A549 (cell line): ENCODE results near the gene ZNF474. TPM values are rescaled to one million over a fixed set of nuclear protein-coding genes. Genes with fewer than 3 reads are reported as not detected.

Experiments used
- ATAC-seq, 2 experiments: fragments of 200-7000 bp in 1 of 2; fragments of >200 bp in 1 of 2; cut with Nextera tagmentation in 1 of 2; cut with Tn5 transposase in 1 of 2; 3 replicates each; pipeline versions ENCODE4 v1.8.0 to v1.9.1; 2018 to 2020; ENCODE audit warnings: mild to moderate bottlenecking in 1 of 2, moderate library complexity in 1 of 2
- CTCF ChIA-PET: fragments of 300-600 bp; sonication (Branson Sonifier 250); formaldehyde crosslinking; extraction: SDS; loops from one replicate; lab custom pipeline; 2021; ENCODE audit warnings: antibody characterized with exemption, inconsistent platforms; lab: Yijun Ruan, JAX
- POLR2A ChIA-PET: fragments of 350-600 bp; formaldehyde crosslinking; extraction: SDS; loops from one replicate; lab custom pipeline; 2021; ENCODE audit warnings: antibody characterized with exemption, inconsistent platforms; lab: Yijun Ruan, JAX
- DNase-seq, 2 experiments: peaks; one replicate each; pipeline versions ENCODE4 v3.0.0 to v3.0.0-alpha.2; 2011 to 2016; ENCODE audit warnings: low read depth in 1 of 2, low spot score in 1 of 2
- FAIRE-seq: peaks from 2 replicates; lab custom pipeline; 2011; peaks lifted over from hg19 to GRCh38; lab: Jason Lieb, UNC
- H3K27ac ChIP-seq, 2 experiments: fragments of >200 bp; sonication (Bioruptor Twin); formaldehyde crosslinking; 3 replicates each; pipeline ENCODE4 v1.5.1; 2016 to 2017
- H3K4me1 ChIP-seq: fragments of >200 bp; sonication (Bioruptor Twin); formaldehyde crosslinking; 3 replicates; pipeline ENCODE4 v1.6.1; 2016
- H3K4me2 ChIP-seq: fragments of >200 bp; sonication (Bioruptor Twin); formaldehyde crosslinking; 3 replicates; pipeline ENCODE4 v1.6.1; 2016
- H3K4me3 ChIP-seq: fragments of >200 bp; sonication (Bioruptor Twin); formaldehyde crosslinking; 3 replicates; pipeline ENCODE4 v1.5.1; 2016
- H3K9me3 ChIP-seq: fragments of >200 bp; sonication (Bioruptor Twin); formaldehyde crosslinking; 3 replicates; pipeline ENCODE4 v1.6.1; 2016
- CBX2 ChIP-seq: fragments of 200-600 bp; sonication (generic); IDR thresholded peaks from 2 replicates; pipeline ENCODE4 v1.6.1; 2016; ENCODE audit warnings: low read depth, mild to moderate bottlenecking, borderline replicate concordance
- CEBPB ChIP-seq, 2 experiments: fragments of >200 bp in 1 of 2; sonication (Bioruptor Twin) in 1 of 2; formaldehyde crosslinking in 1 of 2; IDR thresholded peaks; 2 replicates each; pipeline ENCODE4 v1.6.1; 2012 to 2016
- CHD2 ChIP-seq: fragments of 150-350 bp; IDR thresholded peaks from 2 replicates; pipeline ENCODE4 v1.6.1; 2014; ENCODE audit warnings: low read length; ENCODE audit not compliant: partially characterized antibody
- CTCF ChIP-seq: fragments of >200 bp; sonication (Bioruptor Twin); formaldehyde crosslinking; IDR thresholded peaks from 3 replicates; pipeline ENCODE4 v1.5.1; 2016
- EHMT2 ChIP-seq: fragments of 200-600 bp; sonication (generic); IDR thresholded peaks from 2 replicates; pipeline ENCODE4 v1.6.1; 2016; ENCODE audit warnings: antibody characterized with exemption, low read depth, mild to moderate bottlenecking, moderate library complexity
- FOSB ChIP-seq: fragments of 250-450 bp; sonication (Bioruptor Pico); IDR thresholded peaks from 2 replicates; pipeline ENCODE4 v1.5.0; 2020; ENCODE audit warnings: mild to moderate bottlenecking, moderate library complexity
- HDAC2 ChIP-seq: fragments of 200-600 bp; sonication (generic); IDR thresholded peaks from 2 replicates; pipeline ENCODE4 v1.6.1; 2016
- JUNB ChIP-seq: fragments of >200 bp; sonication (Bioruptor Twin); formaldehyde crosslinking; IDR thresholded peaks from 2 replicates; pipeline ENCODE4 v1.6.1; 2016
- KDM1A ChIP-seq: fragments of 200-600 bp; sonication (generic); IDR thresholded peaks from 2 replicates; pipeline ENCODE4 v1.6.1; 2016; ENCODE audit warnings: low read depth, mild to moderate bottlenecking
- KDM5A ChIP-seq: fragments of 200-600 bp; sonication (generic); IDR thresholded peaks from 2 replicates; pipeline ENCODE4 v1.6.1; 2016; ENCODE audit warnings: antibody characterized with exemption, mild to moderate bottlenecking
- MAZ ChIP-seq: fragments of 150-350 bp; IDR thresholded peaks from 2 replicates; pipeline ENCODE4 v1.6.1; 2014; ENCODE audit warnings: antibody characterized with exemption, low read depth, low read length, borderline replicate concordance
- NPAS2 ChIP-seq: fragments of 250-450 bp; sonication (Bioruptor Pico); IDR thresholded peaks from 2 replicates; pipeline ENCODE4 v1.8.0; 2022; ENCODE audit warnings: mild to moderate bottlenecking, moderate library complexity, borderline replicate concordance
- PBX3 ChIP-seq: IDR thresholded peaks from 2 replicates; pipeline ENCODE4 v1.6.1; 2012
- POLR2AphosphoS2 ChIP-seq: conservative IDR thresholded peaks from 2 replicates; pipeline ENCODE4 v1.6.1; 2012; ENCODE audit warnings: low read length, improper control_type of control experiment, inconsistent platforms
- RCOR1 ChIP-seq: fragments of 150-350 bp; IDR thresholded peaks from 2 replicates; pipeline ENCODE4 v1.6.1; 2014; ENCODE audit warnings: antibody characterized with exemption, low read length, low read depth
- REST ChIP-seq: fragments of 200-600 bp; sonication (generic); IDR thresholded peaks from 2 replicates; pipeline ENCODE4 v1.6.1; 2016; ENCODE audit warnings: antibody characterized with exemption, mild to moderate bottlenecking, moderate library complexity
- ZNF302 ChIP-seq: fragments of 250-450 bp; sonication (Bioruptor Pico); IDR thresholded peaks from 2 replicates; pipeline ENCODE4 v1.9.0; 2021; ENCODE audit warnings: inconsistent platforms, mild to moderate bottlenecking, moderate library complexity
- ZSCAN20 ChIP-seq: fragments of 250-450 bp; sonication (Bioruptor Pico); IDR thresholded peaks from 2 replicates; pipeline ENCODE4 v1.8.0; 2022; ENCODE audit warnings: mild to moderate bottlenecking, moderate library complexity
- WGBS: methylation state at CpG from one replicate; pipeline ENCODE4 v1.1.6; 2017; ENCODE audit errors: missing lambda C conversion rate; 5-methylcytosine and 5-hydroxymethylcytosine counted together
- polyA plus RNA-seq, 4 experiments: library from polyadenylated mRNA; depleted of rRNA in 3 of 4; stranded (reverse); fragments of >200 nt; fragmentation: RNase III in 1 of 4; extraction: RNeasy Plus Mini Kit Qiagen cat#74134 plus additional on column Dnase treatment in 1 of 4; gene quantifications; 2 replicates in 3 of 4; 3 replicates in 1 of 4; pipeline ENCODE4 v1.2.3, GENCODE V29; 2011 to 2017

ZNF474 gene
- polyA plus RNA-seq, 2 of the 4 experiments (the other 2 are of a cell fraction), result 0.15 to 0.30 TPM

GRCh38 chr5:122177161-122177560 is 47.8 kb downstream of the ZNF474 start (continued):
- TF ChIP-seq REST (no peak), PBX3 (no peak), JUNB (no peak), ZSCAN20 (CRISPR knock-in tag) (no peak), FOSB (CRISPR knock-in tag) (no peak)

GRCh38 chr5:122179701-122180100 is 50.4 kb downstream of the ZNF474 start:
- WGBS, result 6% methylated on average over 1 of the region's 1 CpG
- Histone ChIP-seq H3K4me1 (peaks cover 31% of the 10 kb centered on the region; the same call in 2 of the 3 replicates), H3K27ac (no peak overlapping the region), H3K4me2 (no peak overlapping the region), H3K4me3 (no peak overlapping the region), H3K9me3 (no peaks in the 10 kb centered on the region)
- ChIA-PET POLR2A (no interaction called here), CTCF (no interaction called here)
- no peak for DNase-seq
- ATAC-seq, result no peak
- no peak for FAIRE-seq
- no peak for TF ChIP-seq CHD2
- TF ChIP-seq HDAC2, result no peak

- CTCF ChIA-PET, result no interaction called here
- FAIRE-seq, result no peak
Measured at GRCh38 chr5:122180146-122180712, 50.9 kb downstream of the ZNF474 start.

More at GRCh38 chr5:122180146-122180712, 50.9 kb downstream of the ZNF474 start:
- no peak for DNase-seq
- H3K4me3 ChIP-seq, result no peak overlapping the region
- WGBS, result 68% methylated on average over 6 of the region's 6 CpGs
- H3K4me1 ChIP-seq, result peaks cover 31% of the 10 kb centered on the region; the same call in 2 of the 3 replicates
- TF ChIP-seq HDAC2, result no peak
- TF ChIP-seq PBX3, result no peak
- no peak for TF ChIP-seq POLR2AphosphoS2
- no peak for TF ChIP-seq KDM1A
- no peak for TF ChIP-seq CHD2
- no peak for TF ChIP-seq RCOR1
- no peak for TF ChIP-seq NPAS2
- TF ChIP-seq MAZ, result no peak
- TF ChIP-seq EHMT2, result no peak
- no peak for TF ChIP-seq CBX2
- TF ChIP-seq CTCF, result no peak
- TF ChIP-seq CEBPB (IDR thresholded peaks at IDR 0.05), result no peak
- no peak for TF ChIP-seq ZNF302 (CRISPR knock-in tag)
- TF ChIP-seq ZSCAN20 (CRISPR knock-in tag), result no peak
- TF ChIP-seq KDM5A, result no peak
- no peak overlapping the region for H3K27ac ChIP-seq
- H3K9me3 ChIP-seq, result no peaks in the 10 kb centered on the region
- no peak for ATAC-seq
- H3K4me2 ChIP-seq, result no peak overlapping the region
- POLR2A ChIA-PET, result no interaction called here
